Thyroid gland (tissue), 4 donors: ENCODE measurements around the gene BTBD2. TPM values are rescaled to one million over a fixed set of nuclear protein-coding genes. Genes with fewer than 3 reads are reported as not detected.

ENCODE experiments used
- DNase-seq, 2 donors: peaks; one replicate each; pipeline ENCODE4 v3.0.0-alpha.2; 2019
- H3K27ac ChIP-seq, 3 donors: fragments of 200-600 bp; sonication (generic); 1 replicate in 2 of 3; 2 replicates in 1 of 3; pipeline ENCODE4 v1.5.1; 2016 to 2019; ENCODE audit warnings: mild to moderate bottlenecking in 1 of 3, moderate library complexity in 1 of 3
- H3K27me3 ChIP-seq: fragments of 200-600 bp; sonication (generic); one replicate; pipeline ENCODE4 v1.5.1; 2019
- H3K36me3 ChIP-seq, 2 donors: fragments of 200-600 bp; sonication (generic); one replicate each; pipeline ENCODE4 v1.5.1; 2016 to 2019
- H3K4me1 ChIP-seq, 2 donors: fragments of 200-600 bp; sonication (generic); one replicate each; pipeline ENCODE4 v1.5.1; 2017 to 2019
- H3K4me3 ChIP-seq, 3 donors: fragments of 200-600 bp; sonication (generic); replicated peaks in 1 of 3; 1 replicate in 2 of 3; 2 replicates in 1 of 3; pipeline ENCODE4 v1.5.1; 2016; ENCODE audit warnings: mild to moderate bottlenecking in 1 of 3
- H3K9me3 ChIP-seq: fragments of 200-600 bp; sonication (generic); one replicate; pipeline ENCODE4 v1.5.1; 2017
- CTCF ChIP-seq, 6 experiments: fragments of 200-600 bp in 3 of 6; fragments of 450-650 bp in 3 of 6; sonication (generic) in 3 of 6; IDR thresholded peaks; one replicate each; pipeline ENCODE4 v1.5.1; 2016 to 2019; ENCODE audit warnings: antibody characterized with exemption in 6 of 6, mild to moderate bottlenecking in 2 of 6, inconsistent platforms in 1 of 6, moderate library complexity in 1 of 6
- POLR2A ChIP-seq, 2 donors: fragments of 450-650 bp; IDR thresholded peaks; one replicate each; pipeline ENCODE4 v1.6.1; 2017; ENCODE audit warnings: antibody characterized with exemption in 2 of 2, mild to moderate bottlenecking in 2 of 2, moderate library complexity in 1 of 2
- WGBS, 2 donors: methylation state at CpG; one replicate each; pipeline ENCODE4 v1.1.5; 2017; 5-methylcytosine and 5-hydroxymethylcytosine counted together
- intact Hi-C: fragments of 100-400 bp; cut with DNase I; formaldehyde crosslinking; loops from one replicate; pipeline ENCODE4 v1.15.1; 2023
- total RNA-seq, 4 donors: library from RNA; depleted of rRNA; stranded (reverse); fragments of >200 nt; gene quantifications; one replicate each; pipeline ENCODE4 v1.2.3, GENCODE V29; 2016

Gene BTBD2
- total RNA-seq, 4 donors from 2014 or later: 74.8 to 89.9 (median 76.2) TPM

GRCh38 chr19:1953037-1953436, 62.5 kb downstream of the BTBD2 start:
- Histone ChIP-seq H3K4me3 (no peak overlapping the region), H3K4me1 (no peaks in the 10 kb centered on the region), H3K9me3 (no peaks in the 10 kb centered on the region), H3K27me3 (no peaks in the 10 kb centered on the region), H3K36me3 (no peaks in the 10 kb centered on the region), H3K27ac (no peak overlapping the region)
- no peak for DNase-seq
- WGBS, 2 donors: 76 to 83% methylated on average over 14 to 16 of the region's 19 CpGs
- TF ChIP-seq CTCF (IDR thresholded peaks at IDR 0.05): no peak
- no peak for TF ChIP-seq POLR2A (IDR thresholded peaks at IDR 0.05)
- intact Hi-C loops: no loop called here

GRCh38 chr19:1952635-1953034, 62.9 kb downstream of the BTBD2 start:
- WGBS, 2 donors: 78 to 82% methylated on average over 18 to 21 of the region's 21 CpGs
- Histone ChIP-seq H3K4me3 (no peak overlapping the region), H3K9me3 (no peaks in the 10 kb centered on the region), H3K27ac (no peak overlapping the region), H3K4me1 (no peaks in the 10 kb centered on the region), H3K36me3 (no peaks in the 10 kb centered on the region), H3K27me3 (no peaks in the 10 kb centered on the region)
- intact Hi-C loops: no loop called here
- DNase-seq: no peak
- TF ChIP-seq CTCF (IDR thresholded peaks at IDR 0.05) (no peak), POLR2A (IDR thresholded peaks at IDR 0.05) (no peak)

GRCh38 chr19:1950640-1951039, 64.9 kb downstream of the BTBD2 start:
- Histone ChIP-seq H3K36me3 (no peaks in the 10 kb centered on the region), H3K27me3 (no peaks in the 10 kb centered on the region), H3K4me1 (peaks cover 0 to 3% of the 10 kb centered on the region in 2 donors), H3K9me3 (no peaks in the 10 kb centered on the region), H3K27ac (no peak overlapping the region), H3K4me3 (no peak overlapping the region)
- WGBS, 2 donors: 96 to 97% methylated on average over 10 to 16 of the region's 16 CpGs
- TF ChIP-seq CTCF (IDR thresholded peaks at IDR 0.05) (no peak), POLR2A (IDR thresholded peaks at IDR 0.05) (no peak)
- no peak for DNase-seq
- intact Hi-C loops: no loop called here

GRCh38 chr19:1949304-1950101, 66.0 kb downstream of the BTBD2 start:
- intact Hi-C loops: loop anchor here (5.0 kb wide), 1 partner anchor 63 kb away; no protein-coding TSS in a partner anchor
- DNase-seq: no peak
- TF ChIP-seq POLR2A (IDR thresholded peaks at IDR 0.05) (no peak), CTCF (IDR thresholded peaks at IDR 0.05) (no peak)
- Histone ChIP-seq H3K36me3 (no peaks in the 10 kb centered on the region), H3K27ac (no peak overlapping the region), H3K4me3 (no peak overlapping the region), H3K4me1 (peaks cover under 1 to 3% of the 10 kb centered on the region in 2 donors), H3K9me3 (no peaks in the 10 kb centered on the region), H3K27me3 (no peaks in the 10 kb centered on the region)
- WGBS, 2 donors: 93 to 96% methylated on average over 37 to 44 of the region's 44 CpGs

- H3K4me3 ChIP-seq: no peak overlapping the region
- no peak overlapping the region for H3K27ac ChIP-seq
- WGBS, 2 donors: 92% methylated on average over 11 to 24 of the region's 34 CpGs
- peaks cover 12 to 13% of the 10 kb centered on the region in 2 donors for H3K4me1 ChIP-seq
- intact Hi-C loops: loop anchor here (5.0 kb wide), 1 partner anchor 65 kb away; no protein-coding TSS in a partner anchor
- no peaks in the 10 kb centered on the region for H3K9me3 ChIP-seq
- TF ChIP-seq CTCF (IDR thresholded peaks at IDR 0.05) (no peak), POLR2A (IDR thresholded peaks at IDR 0.05) (no peak)
- no peaks in the 10 kb centered on the region for H3K36me3 ChIP-seq
- DNase-seq: no peak
- no peaks in the 10 kb centered on the region for H3K27me3 ChIP-seq
Observed at GRCh38 chr19:1947651-1948209, 67.8 kb downstream of the BTBD2 start.
